SU-DHL-6 (cell line): ENCODE data around the gene ACCSL.

Experiments
- CTCF ChIP-seq: fragments of 200-600 bp; sonication (generic); IDR thresholded peaks from one replicate; pipeline ENCODE4 v1.5.1; 2017; ENCODE audit warnings: antibody characterized with exemption, mild to moderate bottlenecking, low read length, moderate library complexity; ENCODE audit not compliant: insufficient read depth, poor library complexity, severe bottlenecking
- EZH2phosphoT487 ChIP-seq: fragments of 200-600 bp; sonication (generic), shearing (Covaris generic); conservative IDR thresholded peaks from 2 replicates; pipeline ENCODE4 v1.6.1; 2018; ENCODE audit warnings: mild to moderate bottlenecking, antibody characterized with exemption, low read length, moderate library complexity, mixed read lengths

- peak; percentile 50 for TF ChIP-seq CTCF
- no peak for TF ChIP-seq EZH2phosphoT487
Measured at GRCh38 chr11:44036811-44037657, 10.7 kb upstream of the ACCSL start.
